HG03520 (cell line): ENCODE measurements around the gene TNNT2.

Experiments
- ATAC-seq: cut with Tn5 transposase; IDR thresholded peaks from one replicate; pipeline ENCODE4 v1.9.1; 2021; ENCODE audit warnings: mild to moderate bottlenecking, moderate library complexity; ENCODE audit not compliant: unreplicated experiment

TNNT2 gene

DNA sequence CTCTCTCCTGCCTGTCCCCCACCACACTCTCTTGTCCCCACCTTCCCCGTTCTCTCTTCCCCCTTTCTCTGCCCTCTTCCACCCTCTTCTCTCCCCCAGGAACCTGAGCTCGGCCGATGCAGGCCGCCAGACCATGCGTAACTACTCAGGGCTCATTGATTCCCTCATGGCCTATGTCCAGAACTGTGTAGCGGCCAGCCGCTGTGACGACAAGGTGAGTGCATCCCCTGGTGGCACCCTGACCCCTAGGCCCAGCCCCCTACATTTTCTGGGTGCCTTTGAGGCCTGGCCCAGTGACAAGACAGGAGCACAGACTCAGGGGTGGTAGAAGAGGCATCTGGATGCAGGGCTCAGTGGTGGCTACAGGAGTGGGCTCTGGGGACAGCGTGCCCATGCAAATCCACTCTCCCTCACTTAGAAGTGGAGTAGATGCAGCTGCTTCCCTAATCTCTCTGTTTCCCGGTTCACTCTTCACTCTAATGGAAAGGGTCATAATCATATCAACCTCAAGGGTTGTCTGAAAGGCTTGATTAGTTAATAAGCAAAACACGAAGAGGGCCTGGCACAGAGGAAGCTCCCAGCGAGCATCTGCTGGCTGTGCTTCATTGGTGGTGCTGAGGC, 57.2 kb downstream of the TNNT2 start:
- no peak for ATAC-seq

DNA sequence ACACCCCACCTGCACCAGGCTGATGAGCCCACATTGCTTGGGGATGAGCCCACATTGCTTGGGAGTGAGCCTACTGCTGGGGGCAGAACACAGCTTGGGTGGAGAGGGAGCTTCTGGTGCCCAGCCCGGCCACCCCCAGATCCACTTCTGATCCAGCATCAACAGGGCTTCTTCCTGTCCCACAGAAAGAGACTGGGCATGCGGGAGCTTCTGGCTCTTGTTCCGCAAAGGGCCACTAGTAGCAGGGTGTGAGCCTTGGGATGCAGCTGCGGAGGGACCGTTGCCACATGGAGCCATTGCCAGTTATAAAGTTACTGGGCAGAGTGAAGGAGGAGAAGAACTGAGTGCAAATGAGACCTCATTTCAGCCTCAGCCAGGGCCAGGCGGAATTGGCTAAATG, 57.8 kb downstream of the TNNT2 start:
- ATAC-seq: no peak

DNA sequence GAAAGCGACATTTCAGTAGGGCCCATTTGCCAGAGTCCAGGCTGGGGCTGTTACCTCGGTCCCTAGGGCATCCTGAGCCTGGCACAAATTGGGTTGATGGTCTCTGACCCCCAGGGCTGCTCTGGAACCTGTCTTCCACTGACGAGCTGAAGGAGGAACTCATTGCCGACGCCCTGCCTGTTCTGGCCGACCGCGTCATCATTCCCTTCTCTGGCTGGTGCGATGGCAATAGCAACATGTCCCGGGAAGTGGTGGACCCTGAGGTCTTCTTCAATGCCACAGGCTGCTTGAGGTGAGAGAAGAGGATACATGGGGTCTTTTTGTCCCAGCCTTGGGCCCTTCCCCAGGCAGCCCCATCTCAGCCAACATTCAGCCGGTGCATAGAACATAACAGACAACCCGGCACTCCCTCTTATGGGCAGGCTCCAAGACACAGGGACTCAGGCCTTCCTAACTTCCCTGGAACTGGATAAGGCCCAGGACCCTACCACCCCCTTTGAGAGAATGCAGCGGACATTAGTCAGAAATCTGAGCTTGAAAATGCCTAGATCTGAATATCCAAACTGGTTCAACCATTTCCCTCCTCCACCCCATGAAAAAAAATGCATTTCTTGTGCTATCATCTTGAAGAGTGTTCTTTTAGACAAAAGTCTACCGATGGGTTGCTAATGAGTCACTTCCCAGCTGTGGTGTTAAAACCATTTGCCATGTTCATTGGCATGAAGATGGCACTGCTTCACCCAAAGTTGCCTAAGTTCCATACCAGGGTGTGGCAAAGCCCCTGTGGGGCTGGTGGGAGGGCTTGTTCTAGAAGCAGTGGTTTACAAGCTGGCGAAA, 58.8 kb downstream of the TNNT2 start:
- no peak for ATAC-seq

DNA sequence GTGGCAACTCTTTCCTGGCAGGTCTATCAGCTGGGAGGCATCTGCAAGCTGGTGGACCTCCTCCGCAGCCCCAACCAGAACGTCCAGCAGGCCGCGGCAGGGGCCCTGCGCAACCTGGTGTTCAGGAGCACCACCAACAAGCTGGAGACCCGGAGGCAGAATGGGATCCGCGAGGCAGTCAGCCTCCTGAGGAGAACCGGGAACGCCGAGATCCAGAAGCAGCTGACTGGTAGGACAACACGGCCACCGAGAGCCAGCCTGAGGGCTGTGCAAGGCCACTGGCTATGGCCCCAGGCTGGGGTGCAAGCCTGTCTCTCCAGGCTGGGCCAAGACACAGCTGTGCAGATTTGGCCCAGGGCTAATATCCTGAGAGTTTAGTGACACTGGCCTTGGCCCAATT, 59.9 kb downstream of the TNNT2 start:
- no peak for ATAC-seq

DNA sequence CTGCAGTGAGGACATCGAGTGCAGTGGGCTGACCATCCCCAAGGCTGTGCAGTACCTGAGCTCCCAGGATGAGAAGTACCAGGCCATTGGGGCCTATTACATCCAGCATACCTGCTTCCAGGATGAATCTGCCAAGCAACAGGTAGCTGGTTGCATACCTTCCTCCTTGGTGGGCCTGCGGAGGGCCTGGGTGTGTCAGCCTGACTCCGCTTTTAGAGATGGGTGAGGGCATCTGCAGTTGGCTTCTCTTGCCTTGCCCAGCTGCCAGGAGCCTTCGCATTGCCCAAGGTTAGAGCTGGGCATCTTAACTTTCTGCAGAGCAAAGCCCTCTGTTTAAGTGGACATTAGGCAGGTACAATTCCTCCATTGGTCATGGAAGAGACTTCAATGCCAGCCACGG, 60.9 kb downstream of the TNNT2 start:
- no peak for ATAC-seq

DNA sequence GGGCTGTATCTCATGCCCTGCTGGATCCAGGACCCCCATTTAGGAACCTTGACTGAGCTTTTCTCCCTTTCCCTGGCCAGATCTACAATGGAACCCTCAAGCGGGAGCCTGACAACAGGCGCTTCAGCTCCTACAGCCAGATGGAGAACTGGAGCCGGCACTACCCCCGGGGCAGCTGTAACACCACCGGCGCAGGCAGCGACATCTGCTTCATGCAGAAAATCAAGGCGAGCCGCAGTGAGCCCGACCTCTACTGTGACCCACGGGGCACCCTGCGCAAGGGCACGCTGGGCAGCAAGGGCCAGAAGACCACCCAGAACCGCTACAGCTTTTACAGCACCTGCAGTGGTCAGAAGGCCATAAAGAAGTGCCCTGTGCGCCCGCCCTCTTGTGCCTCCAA, 64.4 kb downstream of the TNNT2 start:
- ATAC-seq: no peak

DNA sequence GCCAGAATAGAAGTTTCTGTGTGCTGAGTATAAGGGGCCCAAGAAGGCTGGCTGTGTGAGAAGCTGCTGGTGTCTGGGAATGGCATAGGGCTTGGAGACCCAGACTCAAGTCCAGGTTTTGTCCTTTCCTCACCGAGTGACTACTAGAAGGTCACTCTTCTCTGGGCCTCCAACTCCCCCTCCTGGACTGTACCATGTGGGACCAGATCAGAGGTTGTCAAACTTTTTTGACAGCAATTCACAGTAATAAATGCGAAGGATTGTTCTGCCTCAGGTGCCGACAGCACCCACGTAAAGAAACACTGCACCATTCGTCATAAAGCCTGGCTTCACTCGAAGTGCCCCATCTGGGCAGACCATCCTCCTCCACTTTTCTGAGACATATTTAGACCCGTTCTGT, 65.2 kb downstream of the TNNT2 start:
- ATAC-seq: no peak

DNA sequence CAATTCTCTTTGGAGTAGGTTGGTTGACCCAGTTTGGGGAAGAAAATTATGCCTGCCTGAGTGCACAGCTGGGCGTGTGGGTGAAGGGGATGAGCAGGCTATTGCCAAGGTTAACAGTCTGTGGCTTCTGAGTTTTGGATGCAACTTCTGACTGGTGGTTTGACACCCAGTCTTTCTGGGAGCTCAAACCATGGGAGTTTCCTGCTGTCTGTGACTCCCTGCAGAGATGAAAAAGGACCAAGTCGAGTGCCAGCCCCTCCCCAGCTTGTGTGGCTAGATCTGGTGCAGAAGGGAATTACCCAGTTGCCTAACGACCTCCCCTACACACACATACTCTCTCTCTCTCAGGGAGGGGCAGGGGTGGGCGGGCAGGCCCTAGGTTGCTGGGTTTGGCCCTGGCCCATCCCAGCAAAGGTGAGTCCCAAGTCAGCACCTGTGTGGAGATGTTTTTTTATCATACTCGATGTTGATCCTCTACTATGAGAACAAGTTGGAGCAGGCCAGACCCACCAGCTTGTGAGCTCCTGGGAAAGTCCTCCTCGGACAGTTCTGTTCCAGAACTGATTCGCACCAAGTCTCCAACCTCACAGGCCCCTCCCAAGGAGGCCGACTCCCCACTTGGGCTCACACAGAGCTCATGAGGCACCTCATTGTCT, 66.0 kb downstream of the TNNT2 start:
- ATAC-seq: no peak

DNA sequence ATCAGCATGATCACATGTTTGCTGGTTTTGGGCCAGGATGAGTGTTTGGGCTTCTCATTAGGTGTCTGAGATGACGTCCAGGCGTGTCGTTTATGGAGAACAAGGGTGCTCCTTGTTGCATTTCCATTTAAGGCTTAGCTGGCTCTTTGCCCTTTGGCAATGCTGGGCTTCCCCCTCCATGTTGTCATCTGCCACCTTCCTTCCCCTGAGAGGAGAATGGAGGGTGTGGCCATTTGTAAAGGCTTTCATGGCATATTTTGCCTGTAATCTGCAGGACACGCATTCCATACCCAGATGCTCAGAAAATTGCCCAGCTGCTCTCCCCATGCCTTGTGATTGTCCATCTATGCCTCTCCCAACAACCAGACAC, 66.5 kb downstream of the TNNT2 start:
- ATAC-seq: no peak

DNA sequence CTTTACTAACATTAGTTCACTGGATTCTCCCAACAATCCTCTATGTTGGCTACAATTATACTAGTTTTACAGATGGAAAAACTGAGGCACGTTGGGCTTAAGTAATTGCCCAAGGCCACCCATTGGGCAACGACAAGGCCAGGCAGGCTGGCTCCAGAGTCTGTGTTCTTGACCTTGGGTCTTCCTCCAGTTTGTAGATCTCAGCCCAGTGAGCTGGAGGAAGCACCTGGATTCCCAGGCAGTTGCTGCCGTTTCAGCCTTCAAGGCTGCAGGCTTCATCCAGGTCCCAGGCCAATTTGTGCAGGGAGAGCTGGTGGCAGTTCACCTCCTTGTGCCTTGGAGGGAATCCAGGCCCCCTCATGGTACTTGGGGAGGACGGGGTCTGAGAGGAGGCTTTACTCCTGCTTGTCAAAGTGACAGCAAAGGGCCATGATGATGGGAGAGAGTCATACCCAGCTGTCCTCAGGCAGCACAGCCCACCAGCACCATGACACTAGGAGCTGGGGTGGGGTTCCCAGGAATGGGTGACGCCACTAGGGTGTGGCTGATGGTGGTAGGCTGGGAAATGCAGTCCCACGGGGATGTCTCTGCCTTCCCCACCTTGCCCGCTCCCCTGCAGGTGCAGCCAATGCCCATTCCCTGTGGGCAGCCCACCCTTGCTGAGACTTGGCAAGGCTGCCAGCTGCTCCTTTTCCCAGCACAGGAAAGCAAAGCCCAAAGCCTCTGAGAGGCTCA, 67.1 kb downstream of the TNNT2 start:
- no peak for ATAC-seq

DNA sequence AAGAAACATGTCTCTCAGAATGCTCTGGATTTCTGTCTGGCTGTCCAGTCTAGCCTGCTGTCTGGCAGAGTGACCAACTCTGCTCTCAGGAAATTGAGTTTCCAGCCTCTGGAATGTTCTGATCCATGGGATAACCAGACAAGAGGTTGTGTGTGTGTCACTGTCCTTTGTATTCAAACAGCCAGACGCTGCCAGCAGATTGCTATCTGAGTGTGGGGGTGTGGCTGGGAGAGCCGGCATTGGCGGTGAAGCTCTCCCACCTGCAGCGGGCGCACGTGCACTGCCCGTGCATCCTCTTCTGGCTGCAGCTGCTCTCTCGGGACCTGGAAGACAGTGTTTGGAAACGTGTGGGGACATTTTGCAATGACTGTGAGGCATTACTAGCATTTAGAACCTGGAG, 68.1 kb downstream of the TNNT2 start:
- no peak for ATAC-seq
